NCI-H526 (cell line): Measurements from ENCODE around the gene DGAT2L6.
"Not testable (repeated sequence)": the region's sequence is repeated elsewhere in the genome, so short reads cannot be mapped to it uniquely, and the experiment has no call there.

ENCODE experiments used
- DNase-seq, 2 experiments: peaks; one replicate each; lab custom pipeline; 2025; lab: John Stamatoyannopoulos, UW

The DGAT2L6 gene

GRCh38 chrX:70196961-70197720 is 19.9 kb downstream of the DGAT2L6 start:
- DNase-seq = peak; percentile 2 to 79

- DNase-seq = no peak
Observed at GRCh38 chrX:70201732-70202131, 24.4 kb downstream of the DGAT2L6 start.

GRCh38 chrX:70208479-70208878 is 31.2 kb downstream of the DGAT2L6 start:
- no peak for DNase-seq

GRCh38 chrX:70209570-70209969 is 32.3 kb downstream of the DGAT2L6 start:
- not testable (repeated sequence) for DNase-seq

- DNase-seq = peak; percentile 5 to 11
Observed at GRCh38 chrX:70219938-70220764, 42.9 kb downstream of the DGAT2L6 start.

GRCh38 chrX:70226048-70226447 is 48.8 kb downstream of the DGAT2L6 start:
- no peak for DNase-seq

- no peak for DNase-seq
Observed at GRCh38 chrX:70226687-70227086, 49.4 kb downstream of the DGAT2L6 start.

GRCh38 chrX:70231666-70232065 is 54.4 kb downstream of the DGAT2L6 start:
- no peak for DNase-seq

- no peak for DNase-seq
Observed at GRCh38 chrX:70234355-70234754, 57.1 kb downstream of the DGAT2L6 start, which contains the start of gene AWAT1. Gene AWAT1, plus strand, starts transcription at chrX:70234655. Its CDS starts 41 bp downstream, at chrX:70234696.

GRCh38 chrX:70240751-70241150 is 63.5 kb downstream of the DGAT2L6 start:
- DNase-seq = no peak

GRCh38 chrX:70241501-70241900 is 64.2 kb downstream of the DGAT2L6 start:
- DNase-seq = no peak

GRCh38 chrX:70243601-70244000 is 66.3 kb downstream of the DGAT2L6 start:
- not testable (repeated sequence) for DNase-seq

GRCh38 chrX:70244881-70245280 is 67.6 kb downstream of the DGAT2L6 start:
- no peak for DNase-seq

GRCh38 chrX:70247252-70247651 is 70.0 kb downstream of the DGAT2L6 start:
- no peak for DNase-seq

- DNase-seq = no peak
Observed at GRCh38 chrX:70252491-70252890, 75.2 kb downstream of the DGAT2L6 start.

GRCh38 chrX:70253377-70254062 is 76.2 kb downstream of the DGAT2L6 start:
- DNase-seq = no peak

- no peak for DNase-seq
Observed at GRCh38 chrX:70254063-70254400, 76.7 kb downstream of the DGAT2L6 start.

GRCh38 chrX:70254909-70255308 is 77.6 kb downstream of the DGAT2L6 start:
- DNase-seq = no peak
